PC-3 (cell line): ENCODE measurements around the gene C10orf95. TPM values are rescaled to one million over a fixed set of nuclear protein-coding genes. Genes with fewer than 3 reads are reported as not detected.

Source experiments
- ATAC-seq: fragments of 200-7000 bp; cut with Tn5 transposase; 2 replicates; pipeline ENCODE4 v1.9.1; 2020; ENCODE audit warnings: mild to moderate bottlenecking, moderate library complexity
- BruUV-seq: library from RNA; stranded (reverse); fragments of 400-500 nt; replicated peaks from 2 replicates; lab custom pipeline; 2021; lab: Mats Ljungman, UMichigan
- CTCF ChIA-PET: fragments of 300-600 bp; sonication (Branson Sonifier 250); formaldehyde crosslinking; loops from one replicate; lab custom pipeline; 2022; ENCODE audit warnings: antibody characterized with exemption; lab: Charles Lee
- POLR2A ChIA-PET: fragments of 300-600 bp; sonication (Branson Sonifier 250); formaldehyde crosslinking; loops from one replicate; lab custom pipeline; 2022; ENCODE audit warnings: antibody characterized with exemption; ENCODE audit not compliant: unreplicated experiment; lab: Charles Lee
- DNase-seq: peaks from one replicate; pipeline ENCODE4 v3.0.0-alpha.2; 2015
- H2AFZ ChIP-seq: fragments of 300-600 bp; sonication (generic); 2 replicates; pipeline ENCODE4 v1.6.0; 2016; ENCODE audit warnings: antibody characterized with exemption, low read length
- H3F3A ChIP-seq: fragments of 300-600 bp; sonication (generic); one replicate; pipeline ENCODE4 v1.6.0; 2017; ENCODE audit warnings: antibody characterized with exemption, low read length, control low read depth, mild to moderate bottlenecking; ENCODE audit not compliant: unreplicated experiment
- H3K27ac ChIP-seq: fragments of 300-600 bp; sonication (generic); 2 replicates; pipeline ENCODE4 v1.5.1; 2016; ENCODE audit warnings: mild to moderate bottlenecking, low read length
- H3K27me3 ChIP-seq: fragments of 300-600 bp; sonication (generic); 2 replicates; pipeline ENCODE4 v1.6.1; 2016; ENCODE audit warnings: low read length, mixed read lengths
- H3K36me3 ChIP-seq: fragments of 300-600 bp; sonication (generic); 2 replicates; pipeline ENCODE4 v1.6.1; 2016; ENCODE audit warnings: low read depth, mixed run types, low read length, mixed read lengths
- H3K4me1 ChIP-seq: fragments of 300-600 bp; sonication (generic); 2 replicates; pipeline ENCODE4 v1.5.1; 2016; ENCODE audit warnings: low read length; ENCODE audit not compliant: insufficient read depth
- H3K4me2 ChIP-seq: fragments of 300-600 bp; sonication (generic); 2 replicates; pipeline ENCODE4 v1.6.0; 2016; ENCODE audit warnings: low read length
- H3K4me3 ChIP-seq: fragments of 300-600 bp; sonication (generic); 2 replicates; pipeline ENCODE4 v1.5.1; 2016; ENCODE audit warnings: mild to moderate bottlenecking, low read length, mixed read lengths
- H3K79me2 ChIP-seq: fragments of 300-600 bp; sonication (generic); 2 replicates; pipeline ENCODE4 v1.6.1; 2017; ENCODE audit warnings: low read length, mixed read lengths
- H3K9ac ChIP-seq: fragments of 300-600 bp; sonication (generic); 2 replicates; pipeline ENCODE4 v1.6.0; 2016; ENCODE audit warnings: mild to moderate bottlenecking, low read length
- H3K9me2 ChIP-seq: fragments of 300-600 bp; sonication (generic); replicated peaks from 2 replicates; pipeline ENCODE4 v1.6.1; 2016; ENCODE audit warnings: mixed run types, low read length, mixed read lengths
- H3K9me3 ChIP-seq: fragments of 300-600 bp; sonication (generic); 2 replicates; pipeline ENCODE4 v1.6.1; 2016; ENCODE audit warnings: low read length, mixed read lengths
- H4K20me1 ChIP-seq: fragments of 300-600 bp; sonication (generic); 2 replicates; pipeline ENCODE4 v1.6.1; 2016; ENCODE audit warnings: low read length, mixed read lengths
- EZH2 ChIP-seq: fragments of 300-600 bp; sonication (generic); IDR thresholded peaks from one replicate; pipeline ENCODE4 v1.6.1; 2017; ENCODE audit warnings: antibody characterized with exemption, mild to moderate bottlenecking, low read length; ENCODE audit not compliant: unreplicated experiment
- EZH2phosphoT487 ChIP-seq: fragments of 300-600 bp; sonication (generic); IDR thresholded peaks from 2 replicates; pipeline ENCODE4 v1.6.1; 2018; ENCODE audit warnings: mild to moderate bottlenecking, antibody characterized with exemption, low read length, borderline replicate concordance
- intact Hi-C: fragments of 100-400 bp; cut with micrococcal nuclease; formaldehyde crosslinking; loops from 2 replicates; pipeline ENCODE4 v1.9.0; 2023
- microRNA-seq: library from miRNA; unstranded; fragments of <30 nt; microRNA quantifications from one replicate; pipeline ENCODE4 v1.1.0, GENCODE V29; 2020; ENCODE audit not compliant: unreplicated experiment
- total RNA-seq: library from RNA; depleted of rRNA; stranded (reverse); fragments of >200 nt; gene quantifications from 2 replicates; pipeline ENCODE4 v1.2.3, GENCODE V29; 2014; rRNA removed
- TF ChIP-seq, protein P1 (sequence below): fragments of 300-600 bp; sonication (generic); conservative IDR thresholded peaks from 2 replicates; pipeline ENCODE4 v1.5.1; 2017; ENCODE audit warnings: antibody characterized with exemption, low read depth, mild to moderate bottlenecking, low read length

The C10orf95 gene
- total RNA-seq, 1 experiment from 2014 or later = 1.9 TPM

DNA sequence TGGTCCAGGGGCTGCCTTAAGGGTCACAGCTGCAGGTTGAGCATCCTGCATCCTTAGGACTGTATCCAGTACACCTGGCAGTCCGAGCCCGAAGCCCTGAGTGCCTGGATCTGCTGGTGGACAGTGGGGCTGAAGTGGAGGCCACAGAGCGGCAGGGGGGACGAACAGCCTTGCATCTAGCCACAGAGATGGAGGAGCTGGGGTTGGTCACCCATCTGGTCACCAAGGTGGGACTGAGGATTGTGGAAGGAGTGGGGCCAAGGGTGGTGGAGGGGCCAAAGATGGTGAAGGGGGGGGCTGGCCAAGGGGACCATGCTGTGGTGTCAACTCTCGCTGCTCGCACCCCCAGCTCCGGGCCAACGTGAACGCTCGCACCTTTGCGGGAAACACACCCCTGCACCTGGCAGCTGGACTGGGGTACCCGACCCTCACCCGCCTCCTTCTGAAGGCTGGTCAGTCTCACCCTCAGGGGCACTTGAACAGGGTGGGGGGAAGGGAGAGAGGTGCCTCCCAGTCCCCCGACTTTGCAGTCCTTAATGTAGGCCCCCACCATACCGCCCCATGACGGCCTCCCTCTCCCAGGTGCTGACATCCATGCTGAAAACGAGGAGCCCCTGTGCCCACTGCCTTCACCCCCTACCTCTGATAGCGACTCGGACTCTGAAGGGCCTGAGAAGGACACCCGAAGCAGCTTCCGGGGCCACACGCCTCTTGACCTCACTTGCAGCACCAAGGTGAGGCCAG is 50.6 kb downstream of the C10orf95 start:
- DNase-seq = no peak
- no peak overlapping the region for H3K27ac ChIP-seq
- H3K9ac ChIP-seq = no peak overlapping the region
- peaks cover 14% of the 10 kb centered on the region for H3K79me2 ChIP-seq
- no peak overlapping the region for H3K4me2 ChIP-seq
- no peaks in the 10 kb centered on the region for H3K27me3 ChIP-seq
- ChIA-PET POLR2A (no interaction called here), CTCF (no interaction called here)
- no peak overlapping the region for H2AFZ ChIP-seq
- H4K20me1 ChIP-seq = no peaks in the 10 kb centered on the region
- no peak overlapping the region for H3K4me3 ChIP-seq
- no peak for TF ChIP-seq EZH2phosphoT487
- TF ChIP-seq EZH2 = no peak
- H3K9me3 ChIP-seq = no peaks in the 10 kb centered on the region
- no peak for ATAC-seq
- H3K9me2 ChIP-seq = no peaks in the 10 kb centered on the region
- H3F3A ChIP-seq = no peaks in the 10 kb centered on the region
- peaks cover 33% of the 10 kb centered on the region for H3K4me1 ChIP-seq
- intact Hi-C loops = no loop called here
- BruUV-seq = no TSS peak
- H3K36me3 ChIP-seq = no peaks in the 10 kb centered on the region; the same call in 1 of the 2 replicates

DNA sequence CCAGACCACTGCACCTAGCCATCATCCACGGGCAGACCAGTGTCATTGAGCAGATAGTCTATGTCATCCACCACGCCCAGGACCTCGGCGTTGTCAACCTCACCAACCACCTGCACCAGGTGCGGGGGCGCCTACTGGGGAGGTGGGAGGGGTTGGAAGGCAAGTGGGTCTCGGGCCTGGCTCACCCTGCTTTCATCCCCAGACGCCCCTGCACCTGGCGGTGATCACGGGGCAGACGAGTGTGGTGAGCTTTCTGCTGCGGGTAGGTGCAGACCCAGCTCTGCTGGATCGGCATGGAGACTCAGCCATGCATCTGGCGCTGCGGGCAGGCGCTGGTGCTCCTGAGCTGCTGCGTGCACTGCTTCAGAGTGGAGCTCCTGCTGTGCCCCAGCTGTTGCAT is 51.3 kb downstream of the C10orf95 start:
- ChIA-PET POLR2A (no interaction called here), CTCF (no interaction called here)
- H3K36me3 ChIP-seq = no peaks in the 10 kb centered on the region; the same call in 1 of the 2 replicates
- H3K9me3 ChIP-seq = no peaks in the 10 kb centered on the region
- peaks cover 34% of the 10 kb centered on the region for H3K4me1 ChIP-seq
- BruUV-seq = no TSS peak
- no peak overlapping the region for H2AFZ ChIP-seq
- peaks cover 15% of the 10 kb centered on the region for H3K79me2 ChIP-seq
- peak overlapping the region; percentile 84; the same call in 1 of the 2 replicates for H3K4me2 ChIP-seq
- no peaks in the 10 kb centered on the region for H3K9me2 ChIP-seq
- H3K9ac ChIP-seq = no peak overlapping the region
- H3K27ac ChIP-seq = no peak overlapping the region
- no peak overlapping the region; the same call in 1 of the 2 replicates for H3K4me3 ChIP-seq
- TF ChIP-seq EZH2phosphoT487 = no peak
- TF ChIP-seq EZH2 = no peak
- TF ChIP-seq, protein P1, sequence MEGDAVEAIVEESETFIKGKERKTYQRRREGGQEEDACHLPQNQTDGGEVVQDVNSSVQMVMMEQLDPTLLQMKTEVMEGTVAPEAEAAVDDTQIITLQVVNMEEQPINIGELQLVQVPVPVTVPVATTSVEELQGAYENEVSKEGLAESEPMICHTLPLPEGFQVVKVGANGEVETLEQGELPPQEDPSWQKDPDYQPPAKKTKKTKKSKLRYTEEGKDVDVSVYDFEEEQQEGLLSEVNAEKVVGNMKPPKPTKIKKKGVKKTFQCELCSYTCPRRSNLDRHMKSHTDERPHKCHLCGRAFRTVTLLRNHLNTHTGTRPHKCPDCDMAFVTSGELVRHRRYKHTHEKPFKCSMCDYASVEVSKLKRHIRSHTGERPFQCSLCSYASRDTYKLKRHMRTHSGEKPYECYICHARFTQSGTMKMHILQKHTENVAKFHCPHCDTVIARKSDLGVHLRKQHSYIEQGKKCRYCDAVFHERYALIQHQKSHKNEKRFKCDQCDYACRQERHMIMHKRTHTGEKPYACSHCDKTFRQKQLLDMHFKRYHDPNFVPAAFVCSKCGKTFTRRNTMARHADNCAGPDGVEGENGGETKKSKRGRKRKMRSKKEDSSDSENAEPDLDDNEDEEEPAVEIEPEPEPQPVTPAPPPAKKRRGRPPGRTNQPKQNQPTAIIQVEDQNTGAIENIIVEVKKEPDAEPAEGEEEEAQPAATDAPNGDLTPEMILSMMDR = no peak
- H4K20me1 ChIP-seq = no peaks in the 10 kb centered on the region
- H3F3A ChIP-seq = no peaks in the 10 kb centered on the region
- DNase-seq (no peak), ATAC-seq (no peak)
- H3K27me3 ChIP-seq = no peaks in the 10 kb centered on the region
- intact Hi-C loops = no loop called here

Small RNA genes lying within 50 kb of the gene (microRNA-seq; reads per million reads assigned to microRNA genes)
- gene MIR146B = 61.9 reads per million, percentile 58 among the genes with 10 or more reads in this experiment

Other genes with a start within 250 kb of the C10orf95 start
- 0.40 TPM in 2 replicates for gene ELOVL3, start 225.2 kb downstream of the C10orf95 start, total RNA-seq
- not detected in 2 replicates for gene PITX3, start 210.0 kb downstream of the C10orf95 start, total RNA-seq
- gene GBF1, start 206.0 kb downstream of the C10orf95 start, total RNA-seq = 25.2 and 31.3 TPM in 2 replicates
- gene NFKB2, start 55.8 kb downstream of the C10orf95 start, total RNA-seq = 45.0 and 71.1 TPM in 2 replicates
- gene PSD, start 32.8 kb downstream of the C10orf95 start, total RNA-seq = 0.22 and 0.23 TPM in 2 replicates
- 10.1 and 12.7 TPM in 2 replicates for gene FBXL15, start 30.7 kb downstream of the C10orf95 start, total RNA-seq
- gene CUEDC2, start 19.0 kb downstream of the C10orf95 start, total RNA-seq = 50.6 and 51.4 TPM in 2 replicates
- gene ACTR1A, start 51.2 kb upstream of the C10orf95 start, total RNA-seq = 69.9 and 72.7 TPM in 2 replicates
- gene SUFU, start 52.4 kb upstream of the C10orf95 start, total RNA-seq = 2.7 and 4.4 TPM in 2 replicates
- 61.4 and 103 TPM in 2 replicates for gene TRIM8, start 192.9 kb upstream of the C10orf95 start, total RNA-seq